HCT116 (cell line): ENCODE measurements around the gene NABP2.

ENCODE experiments used
- CTCF ChIP-seq, 3 experiments: fragments of 200-600 bp in 1 of 3; sonication (generic) in 1 of 3; IDR thresholded peaks in 2 of 3; conservative IDR thresholded peaks in 1 of 3; 2 replicates each; pipeline ENCODE4 v1.5.1; 2012 to 2017; ENCODE audit warnings: low read depth in 2 of 3, low read length in 2 of 3, antibody characterized with exemption in 1 of 3, borderline replicate concordance in 1 of 3, control low read depth in 1 of 3, mild to moderate bottlenecking in 1 of 3, mixed read lengths in 1 of 3, mixed run types in 1 of 3, moderate library complexity in 1 of 3; ENCODE audit not compliant: insufficient read depth in 1 of 3
- EZH2phosphoT487 ChIP-seq: fragments of 200-600 bp; IDR thresholded peaks from 2 replicates; pipeline ENCODE4 v1.6.1; 2018; ENCODE audit warnings: antibody characterized with exemption, borderline replicate concordance
- MAX ChIP-seq: IDR thresholded peaks from 2 replicates; pipeline ENCODE4 v1.6.1; 2012
- POLR2A ChIP-seq: IDR thresholded peaks from 2 replicates; pipeline ENCODE4 v1.7.0; 2011; ENCODE audit warnings: borderline replicate concordance; ENCODE audit not compliant: insufficient read depth, insufficient read length; ENCODE audit errors: extremely low read depth
- POLR2AphosphoS5 ChIP-seq: IDR thresholded peaks from 2 replicates; pipeline ENCODE4 v1.6.1; 2011; ENCODE audit warnings: mild to moderate bottlenecking, low read depth, low read length, moderate library complexity
- SRF ChIP-seq: IDR thresholded peaks from 2 replicates; pipeline ENCODE4 v1.6.1; 2012; ENCODE audit warnings: low read depth

GRCh38 chr12:56236091-56236490 lies 11.9 kb downstream of the NABP2 start:
- no peak for TF ChIP-seq POLR2AphosphoS5
- no peak for TF ChIP-seq EZH2phosphoT487
- TF ChIP-seq CTCF (IDR thresholded peaks at IDR 0.05 in 2 of 3, conservative IDR thresholded peaks at IDR 0.05 in 1 of 3; ENCODE audit: borderline replicate concordance in 1 of 3, insufficient read depth in 1 of 3, low read depth in 2 of 3, low read length in 2 of 3), result no peak
- no peak for TF ChIP-seq MAX
- TF ChIP-seq SRF, result no peak
- no peak for TF ChIP-seq POLR2A
